Fibroblast of pulmonary artery (primary cell): ENCODE measurements around the gene KCNA1.

Experiments
- DNase-seq: peaks from one replicate; pipeline ENCODE4 v3.0.0-alpha.2; 2010; ENCODE audit warnings: low read depth
- H3K4me3 ChIP-seq: replicated peaks from 2 replicates; pipeline ENCODE4 v1.5.1; 2011; ENCODE audit warnings: low read depth, mild to moderate bottlenecking, control low read depth, low read length, moderate library complexity
- CTCF ChIP-seq: IDR thresholded peaks from 2 replicates; pipeline ENCODE4 v1.5.1; 2011; ENCODE audit warnings: mild to moderate bottlenecking, control low read depth, low read length, inconsistent platforms; ENCODE audit errors: missing control alignments

The KCNA1 gene

GRCh38 chr12:4958697-4959375 lies 49.1 kb downstream of the KCNA1 start:
- no peak overlapping the region for H3K4me3 ChIP-seq
- DNase-seq: no peak
- no peak for TF ChIP-seq CTCF

GRCh38 chr12:4959381-4959780 lies 49.7 kb downstream of the KCNA1 start:
- no peak for DNase-seq
- no peak for TF ChIP-seq CTCF
- no peak overlapping the region for H3K4me3 ChIP-seq

- DNase-seq: no peak
- H3K4me3 ChIP-seq: no peak overlapping the region
- TF ChIP-seq CTCF: no peak
Measured at GRCh38 chr12:4960030-4960429, 50.3 kb downstream of the KCNA1 start.

DNA sequence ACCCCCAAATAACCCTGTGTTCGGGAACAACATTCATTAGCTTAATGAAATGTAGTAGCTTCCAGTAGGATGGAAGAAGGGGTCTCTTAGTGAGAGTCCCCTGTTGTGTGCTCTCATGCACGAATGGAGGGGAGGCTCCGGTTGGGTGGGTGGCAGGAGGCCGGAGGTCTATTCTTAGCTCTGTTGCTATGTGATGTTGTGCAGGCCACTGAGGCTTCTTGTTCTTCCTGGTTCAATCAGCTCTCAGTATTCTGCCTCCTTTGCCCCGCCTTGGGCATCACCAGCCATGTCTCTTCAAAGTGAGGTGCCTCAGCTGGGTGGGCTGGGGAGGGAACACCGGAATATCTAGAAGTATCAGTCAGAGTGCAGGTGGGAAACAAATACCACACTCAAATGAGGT lies 50.8 kb downstream of the KCNA1 start:
- no peak overlapping the region for H3K4me3 ChIP-seq
- no peak for TF ChIP-seq CTCF
- DNase-seq: no peak

GRCh38 chr12:4961311-4961710 lies 51.6 kb downstream of the KCNA1 start:
- no peak for TF ChIP-seq CTCF

DNA sequence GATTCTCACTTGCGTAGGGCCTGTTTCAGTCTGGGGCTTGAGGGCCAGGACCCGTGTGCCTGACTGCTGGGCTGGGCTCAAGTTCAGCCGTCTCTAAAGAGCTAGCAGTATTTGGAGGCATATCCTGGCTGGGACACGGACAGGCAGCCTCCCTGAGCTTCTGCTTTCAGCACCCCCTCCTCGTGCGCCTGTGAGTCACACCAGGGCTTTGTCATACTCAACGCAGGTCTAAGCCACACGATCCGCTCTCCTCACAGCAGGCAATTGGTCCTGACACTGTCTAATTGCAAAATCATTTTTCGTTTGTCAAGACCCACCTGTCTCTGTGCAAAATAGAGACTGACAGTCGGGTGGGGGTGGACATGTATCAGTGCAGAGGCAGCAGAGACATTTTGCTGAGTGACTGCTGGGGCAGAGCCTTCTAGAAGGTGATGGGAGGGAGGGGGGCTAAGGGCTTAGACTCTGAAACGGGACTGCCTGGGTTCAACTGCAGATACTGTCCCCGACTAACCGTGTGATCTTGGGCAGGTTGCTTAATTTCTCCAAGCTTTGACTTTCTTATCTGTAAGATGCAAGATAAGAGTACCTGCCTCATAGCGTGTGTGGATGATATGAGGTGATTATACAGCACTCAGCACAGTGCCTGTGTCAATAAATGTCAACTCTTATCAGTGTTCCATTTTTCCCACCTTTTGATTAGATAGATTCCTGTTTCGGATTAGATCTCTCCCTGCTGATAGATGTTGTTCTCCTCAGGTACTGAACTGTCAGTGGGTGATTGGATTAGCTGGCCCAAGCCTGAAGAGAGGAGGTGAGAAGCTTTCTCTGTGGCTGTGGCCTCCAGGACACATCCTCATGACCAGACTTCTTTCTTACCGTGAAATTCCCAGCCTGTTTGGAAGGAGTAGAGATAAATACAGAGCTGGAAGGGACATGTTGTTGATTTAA lies 53.1 kb downstream of the KCNA1 start:
- no peak for DNase-seq
- no peak for TF ChIP-seq CTCF
- H3K4me3 ChIP-seq: no peak overlapping the region

More at GRCh38 chr12:4961311-4961710, 51.6 kb downstream of the KCNA1 start:
- no peak for DNase-seq
- no peak overlapping the region for H3K4me3 ChIP-seq
